NB4 (cell line): ENCODE results near the gene ROR2.

Experiments
- DNase-seq: peaks from one replicate; pipeline ENCODE4 v3.0.0; 2010; ENCODE audit warnings: low read depth
- H3K4me3 ChIP-seq: one replicate; pipeline ENCODE4 v1.5.1; 2011; ENCODE audit warnings: mild to moderate bottlenecking, low read depth, low read length, moderate library complexity
- CTCF ChIP-seq: IDR thresholded peaks from one replicate; pipeline ENCODE4 v1.5.1; 2012; ENCODE audit warnings: low read depth, low read length
- MAX ChIP-seq: IDR thresholded peaks from 2 replicates; pipeline ENCODE4 v1.6.1; 2011; ENCODE audit warnings: low read depth, low read length
- MYC ChIP-seq: IDR thresholded peaks from 2 replicates; pipeline ENCODE4 v1.6.1; 2011; ENCODE audit warnings: low read depth, low read length
- POLR2A ChIP-seq: IDR thresholded peaks from 2 replicates; pipeline ENCODE4 v1.6.1; 2011; ENCODE audit warnings: mild to moderate bottlenecking; ENCODE audit not compliant: insufficient read length; ENCODE audit errors: extremely low read depth

ROR2 gene

GRCh38 chr9:91572811-91573210 is 377.2 kb downstream of the ROR2 start:
- TF ChIP-seq MAX: no peak
- TF ChIP-seq POLR2A: no peak
- TF ChIP-seq MYC: no peak
- TF ChIP-seq CTCF: no peak
- DNase-seq: no peak
- no peak overlapping the region for H3K4me3 ChIP-seq

- no peak overlapping the region for H3K4me3 ChIP-seq
- TF ChIP-seq CTCF (no peak), MYC (no peak), MAX (no peak), POLR2A (no peak)
- DNase-seq: no peak
Observed at GRCh38 chr9:91572044-91572443, 378.0 kb downstream of the ROR2 start.

- TF ChIP-seq MAX (no peak), POLR2A (no peak), MYC (no peak), CTCF (no peak)
- no peak overlapping the region for H3K4me3 ChIP-seq
- DNase-seq: no peak
Observed at GRCh38 chr9:91571036-91571435, 379.0 kb downstream of the ROR2 start.

GRCh38 chr9:91567642-91568274 is 382.3 kb downstream of the ROR2 start:
- H3K4me3 ChIP-seq: no peak overlapping the region
- no peak for DNase-seq
- TF ChIP-seq MYC (no peak), CTCF (no peak), MAX (no peak), POLR2A (no peak)

GRCh38 chr9:91564081-91564670 is 385.9 kb downstream of the ROR2 start:
- no peak for DNase-seq
- TF ChIP-seq MAX (no peak), POLR2A (no peak), CTCF (no peak), MYC (no peak)
- no peak overlapping the region for H3K4me3 ChIP-seq

GRCh38 chr9:91562416-91562815 is 387.6 kb downstream of the ROR2 start:
- DNase-seq: no peak
- no peak overlapping the region for H3K4me3 ChIP-seq
- TF ChIP-seq CTCF (no peak), MYC (no peak), MAX (no peak), POLR2A (no peak)
